ENCODE measurements around the gene MAP4K3.

DNA sequence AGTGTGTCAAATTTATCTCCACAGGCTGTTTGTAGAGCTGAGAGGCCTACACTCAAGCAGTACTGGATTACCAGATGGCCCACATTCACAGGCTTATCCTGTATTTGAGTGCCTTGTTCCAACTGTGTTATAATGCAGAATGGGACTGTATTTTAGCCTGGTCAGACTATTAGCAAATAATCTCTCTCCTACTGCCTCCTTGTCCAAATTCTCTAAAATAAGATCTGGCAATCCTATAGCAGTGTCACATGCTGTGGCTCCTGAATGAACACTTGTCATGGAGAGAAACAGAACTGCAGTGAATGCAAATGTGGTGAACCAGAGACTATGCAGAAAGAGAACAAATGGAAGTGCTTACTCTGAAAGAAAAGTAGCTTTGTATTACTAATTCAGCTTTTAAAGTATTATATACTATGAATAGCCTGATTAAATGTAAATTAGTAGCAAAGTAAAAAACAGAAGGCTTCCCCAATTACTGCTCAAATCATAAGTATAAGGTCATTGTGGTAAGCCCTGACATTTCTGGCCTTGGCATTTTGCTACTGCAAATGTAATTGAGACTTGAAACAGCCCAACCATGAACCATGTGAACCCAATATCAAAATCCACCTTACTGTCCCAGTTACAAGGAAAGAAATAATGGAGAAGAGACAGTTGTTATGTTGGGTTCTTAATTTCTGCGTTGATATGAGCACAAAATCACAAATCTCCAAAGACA is 80.0 kb downstream of the MAP4K3 start:
- TF ChIP-seq, protein P1, sequence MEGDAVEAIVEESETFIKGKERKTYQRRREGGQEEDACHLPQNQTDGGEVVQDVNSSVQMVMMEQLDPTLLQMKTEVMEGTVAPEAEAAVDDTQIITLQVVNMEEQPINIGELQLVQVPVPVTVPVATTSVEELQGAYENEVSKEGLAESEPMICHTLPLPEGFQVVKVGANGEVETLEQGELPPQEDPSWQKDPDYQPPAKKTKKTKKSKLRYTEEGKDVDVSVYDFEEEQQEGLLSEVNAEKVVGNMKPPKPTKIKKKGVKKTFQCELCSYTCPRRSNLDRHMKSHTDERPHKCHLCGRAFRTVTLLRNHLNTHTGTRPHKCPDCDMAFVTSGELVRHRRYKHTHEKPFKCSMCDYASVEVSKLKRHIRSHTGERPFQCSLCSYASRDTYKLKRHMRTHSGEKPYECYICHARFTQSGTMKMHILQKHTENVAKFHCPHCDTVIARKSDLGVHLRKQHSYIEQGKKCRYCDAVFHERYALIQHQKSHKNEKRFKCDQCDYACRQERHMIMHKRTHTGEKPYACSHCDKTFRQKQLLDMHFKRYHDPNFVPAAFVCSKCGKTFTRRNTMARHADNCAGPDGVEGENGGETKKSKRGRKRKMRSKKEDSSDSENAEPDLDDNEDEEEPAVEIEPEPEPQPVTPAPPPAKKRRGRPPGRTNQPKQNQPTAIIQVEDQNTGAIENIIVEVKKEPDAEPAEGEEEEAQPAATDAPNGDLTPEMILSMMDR (IDR thresholded peaks at IDR 0.05), result no peak
- TF ChIP-seq POLR2A (IDR thresholded peaks at IDR 0.05), result no peak
- TF ChIP-seq POLR2AphosphoS5 (IDR thresholded peaks at IDR 0.05), result no peak

Measured in upper lobe of left lung (tissue), 4 donors.